CD4-positive, alpha-beta T cell treated with Interleukin-12 subunit alpha and Interleukin-12 subunit beta, for 1 hour (primary cell): ENCODE measurements around the gene TYROBP.
"Not testable (repeated sequence)": the region's sequence is repeated elsewhere in the genome, so short reads cannot be mapped to it uniquely, and the experiment has no call there.

Experiments used
- DNase-seq: peaks from one replicate; pipeline ENCODE4 v3.0.0-alpha.2; 2020

Gene TYROBP

GRCh38 chr19:35931161-35931873, 23.2 kb upstream of the TYROBP start:
- DNase-seq, result peak; percentile 100

- DNase-seq, result peak; percentile 65
Observed at GRCh38 chr19:35929876-35930275, 21.8 kb upstream of the TYROBP start.

GRCh38 chr19:35928507-35928906, 20.4 kb upstream of the TYROBP start:
- DNase-seq, result no peak

- no peak for DNase-seq
Observed at GRCh38 chr19:35925501-35925900, 17.4 kb upstream of the TYROBP start.

GRCh38 chr19:35921012-35921411, 12.9 kb upstream of the TYROBP start:
- no peak for DNase-seq

GRCh38 chr19:35919306-35919705, 11.2 kb upstream of the TYROBP start:
- no peak for DNase-seq

GRCh38 chr19:35915443-35915842, 7.3 kb upstream of the TYROBP start:
- no peak for DNase-seq

GRCh38 chr19:35913589-35913988, 5.5 kb upstream of the TYROBP start:
- no peak for DNase-seq

- DNase-seq, result no peak
Observed at GRCh38 chr19:35911790-35912189, 3.7 kb upstream of the TYROBP start.

GRCh38 chr19:35911173-35911572, 3.1 kb upstream of the TYROBP start:
- DNase-seq, result no peak

- not testable (repeated sequence) for DNase-seq
Observed at GRCh38 chr19:35910355-35910754, 2.3 kb upstream of the TYROBP start.

- DNase-seq, result no peak
Observed at GRCh38 chr19:35909684-35910035, 1.6 kb upstream of the TYROBP start.

GRCh38 chr19:35908973-35909683, 1.0 kb upstream of the TYROBP start:
- peak; percentile 50 for DNase-seq

GRCh38 chr19:35907377-35907745, 734 bp downstream of the TYROBP start:
- no peak for DNase-seq

GRCh38 chr19:35905178-35905727, 2.8 kb downstream of the TYROBP start:
- no peak for DNase-seq

GRCh38 chr19:35904311-35905068, 3.6 kb downstream of the TYROBP start:
- no peak for DNase-seq

GRCh38 chr19:35903550-35904179, 4.4 kb downstream of the TYROBP start:
- peak; percentile 93 for DNase-seq

GRCh38 chr19:35902870-35903475, 5.1 kb downstream of the TYROBP start:
- no peak for DNase-seq

- peak; percentile 61 for DNase-seq
Observed at GRCh38 chr19:35901854-35902661, 6.0 kb downstream of the TYROBP start, which contains the start of gene HCST. Gene HCST (plus strand): TSS chr19:35902529. CDS start chr19:35902594, 65 bp downstream.

GRCh38 chr19:35901055-35901644, 6.9 kb downstream of the TYROBP start:
- no peak for DNase-seq

GRCh38 chr19:35899547-35900214, 8.4 kb downstream of the TYROBP start:
- peak; percentile 90 for DNase-seq
